IMR-90 (cell line): ENCODE results near the gene TEX36. TPM values are rescaled to one million over a fixed set of nuclear protein-coding genes. Genes with fewer than 3 reads are reported as not detected.

Source experiments
- ATAC-seq: fragments of 200-7000 bp; cut with Tn5 transposase; 2 replicates; pipeline ENCODE4 v1.9.1; 2020; ENCODE audit warnings: low read depth, mild to moderate bottlenecking, moderate library complexity
- BruUV-seq: library from RNA; stranded (reverse); fragments of 400-500 nt; replicated peaks from 2 replicates; lab custom pipeline; 2021; lab: Mats Ljungman, UMichigan
- CTCF ChIA-PET: fragments of 300-600 bp; formaldehyde crosslinking; extraction: SDS; loops from one replicate; lab custom pipeline; 2021; ENCODE audit warnings: antibody characterized with exemption; lab: Yijun Ruan, JAX
- POLR2A ChIA-PET: fragments of 300-600 bp; sonication (Branson Sonifier 250); formaldehyde crosslinking; loops from one replicate; lab custom pipeline; 2022; ENCODE audit warnings: antibody characterized with exemption; ENCODE audit not compliant: unreplicated experiment; lab: Charles Lee
- DNase-seq: peaks from one replicate; pipeline ENCODE4 v3.0.0; 2013
- H2AFZ ChIP-seq: replicated peaks from 2 replicates; pipeline ENCODE3; 2013; ENCODE audit warnings: low read length, mild to moderate bottlenecking; ENCODE audit not compliant: poor library complexity
- H2AK5ac ChIP-seq: 2 replicates; pipeline ENCODE4 v1.6.1; 2013; ENCODE audit warnings: low read depth, low read length, inconsistent platforms
- H2AK9ac ChIP-seq: replicated peaks from 2 replicates; pipeline ENCODE3; 2013; ENCODE audit warnings: mild to moderate bottlenecking, low read depth, low read length, moderate library complexity; ENCODE audit not compliant: poor library complexity
- H2BK120ac ChIP-seq: 2 replicates; pipeline ENCODE4 v1.6.1; 2013; ENCODE audit warnings: low read depth, low read length, inconsistent platforms
- H2BK15ac ChIP-seq: 3 replicates; pipeline ENCODE4 v1.6.1; 2013; ENCODE audit warnings: low read depth, low read length, inconsistent platforms
- H2BK20ac ChIP-seq: 2 replicates; pipeline ENCODE4 v1.6.1; 2013; ENCODE audit warnings: low read depth, mild to moderate bottlenecking, inconsistent platforms, low read length, moderate library complexity
- H2BK5ac ChIP-seq: 2 replicates; pipeline ENCODE4 v1.6.1; 2013; ENCODE audit warnings: mild to moderate bottlenecking, low read depth, low read length, inconsistent platforms; ENCODE audit not compliant: poor library complexity, severe bottlenecking
- H3K14ac ChIP-seq: replicated peaks from 2 replicates; pipeline ENCODE4 v1.6.1; 2013; ENCODE audit warnings: low read depth, low read length, inconsistent platforms
- H3K18ac ChIP-seq: 2 replicates; pipeline ENCODE4 v1.6.1; 2013; ENCODE audit warnings: low read depth, low read length, control low read depth
- H3K23ac ChIP-seq: 2 replicates; pipeline ENCODE4 v1.6.1; 2013; ENCODE audit warnings: low read depth, low read length, inconsistent platforms
- H3K27ac ChIP-seq: 2 replicates; pipeline ENCODE4 v1.5.1; 2013; ENCODE audit warnings: mild to moderate bottlenecking, control low read depth, low read length; ENCODE audit not compliant: insufficient read depth
- H3K27me3 ChIP-seq: 2 replicates; pipeline ENCODE4 v1.6.1; 2013; ENCODE audit warnings: low read length; ENCODE audit not compliant: control insufficient read depth, insufficient read depth
- H3K36me3 ChIP-seq: 2 replicates; pipeline ENCODE4 v1.6.1; 2013; ENCODE audit warnings: low read length, mixed read lengths; ENCODE audit not compliant: control insufficient read depth, insufficient read depth
- H3K4ac ChIP-seq: 2 replicates; pipeline ENCODE4 v1.6.1; 2013; ENCODE audit warnings: low read depth, low read length, inconsistent platforms
- H3K4me1 ChIP-seq: 2 replicates; pipeline ENCODE4 v1.6.1; 2013; ENCODE audit warnings: low read length, mixed read lengths; ENCODE audit not compliant: control insufficient read depth, insufficient read depth
- H3K4me2 ChIP-seq: 2 replicates; pipeline ENCODE4 v1.6.1; 2013; ENCODE audit warnings: low read depth, mild to moderate bottlenecking, control low read depth, low read length, moderate library complexity
- H3K4me3 ChIP-seq: 2 replicates; pipeline ENCODE4 v1.5.1; 2013; ENCODE audit warnings: low read depth, mild to moderate bottlenecking, control low read depth, low read length, moderate library complexity; ENCODE audit not compliant: insufficient read depth
- H3K56ac ChIP-seq: 2 replicates; pipeline ENCODE4 v1.6.1; 2013; ENCODE audit warnings: low read length, inconsistent platforms; ENCODE audit not compliant: insufficient read depth; ENCODE audit errors: extremely low read depth
- H3K79me1 ChIP-seq, 2 experiments: 2 replicates each; pipeline ENCODE4 v1.6.1; 2013; ENCODE audit warnings: low read length in 2 of 2, inconsistent platforms in 1 of 2, low read depth in 1 of 2
- H3K9ac ChIP-seq: 2 replicates; pipeline ENCODE4 v1.6.1; 2013; ENCODE audit warnings: low read depth, low read length, control low read depth
- H3K9me1 ChIP-seq: 2 replicates; pipeline ENCODE4 v1.6.1; 2013; ENCODE audit warnings: low read length, inconsistent platforms; ENCODE audit not compliant: insufficient read depth
- H3K9me3 ChIP-seq: 2 replicates; pipeline ENCODE4 v1.6.1; 2013; ENCODE audit warnings: low read length; ENCODE audit not compliant: control insufficient read depth, insufficient read depth
- H4K20me1 ChIP-seq: 2 replicates; pipeline ENCODE4 v1.6.1; 2013; ENCODE audit warnings: low read length, inconsistent platforms; ENCODE audit not compliant: insufficient read depth
- H4K5ac ChIP-seq: 2 replicates; pipeline ENCODE4 v1.6.1; 2013; ENCODE audit warnings: mild to moderate bottlenecking, low read depth, low read length, control low read depth
- H4K8ac ChIP-seq, 2 experiments: 2 replicates each; pipeline ENCODE4 v1.6.1; 2013; ENCODE audit warnings: low read depth in 2 of 2, low read length in 2 of 2, control low read depth in 1 of 2, inconsistent platforms in 1 of 2
- H4K91ac ChIP-seq: 2 replicates; pipeline ENCODE4 v1.6.1; 2013; ENCODE audit warnings: low read depth, low read length, inconsistent platforms; ENCODE audit not compliant: insufficient read depth
- CHD1 ChIP-seq: IDR thresholded peaks from 2 replicates; pipeline ENCODE4 v1.6.1; 2012; ENCODE audit warnings: low read depth, low read length, improper control_type of control experiment
- CTCF ChIP-seq: conservative IDR thresholded peaks from 2 replicates; pipeline ENCODE4 v1.5.1; 2012; ENCODE audit warnings: mild to moderate bottlenecking, low read depth, low read length, improper control_type of control experiment
- MAFK ChIP-seq: IDR thresholded peaks from 2 replicates; pipeline ENCODE4 v1.6.1; 2012; ENCODE audit warnings: low read depth, low read length, improper control_type of control experiment
- MXI1 ChIP-seq: IDR thresholded peaks from 2 replicates; pipeline ENCODE4 v1.6.1; 2012; ENCODE audit warnings: low read depth, mild to moderate bottlenecking, low read length, moderate library complexity, borderline replicate concordance
- RAD21 ChIP-seq: IDR thresholded peaks from 2 replicates; pipeline ENCODE4 v1.6.1; 2012; ENCODE audit warnings: low read length, improper control_type of control experiment
- RCOR1 ChIP-seq: IDR thresholded peaks from 2 replicates; pipeline ENCODE4 v1.6.1; 2012; ENCODE audit warnings: mild to moderate bottlenecking, low read length, improper control_type of control experiment; ENCODE audit not compliant: insufficient replicate concordance
- WGBS, 2 experiments: methylation state at CpG; one replicate each; pipeline versions ENCODE4 v1.1.5 to v1.1.7; 2013; ENCODE audit warnings: missing lambda C conversion rate in 2 of 2; ENCODE audit not compliant: insufficient read length in 1 of 2; ENCODE audit errors: extremely low coverage in 2 of 2; 5-methylcytosine and 5-hydroxymethylcytosine counted together
- dilution Hi-C: fragments of 300-500 bp; cut with HindIII; formaldehyde crosslinking; loops from one replicate; pipeline ENCODE4 v1.14.3; 2018; ENCODE audit warnings: low sequenced_read_pairs; ENCODE audit not compliant: unreplicated experiment
- in situ Hi-C: fragments of 300-500 bp; cut with MboI; formaldehyde crosslinking; loops from 3 replicates; pipeline ENCODE4 v1.14.3; 2019; ENCODE audit warnings: low sequenced_read_pairs, inconsistent platforms, mixed read lengths
- intact Hi-C: fragments of 100-400 bp; cut with micrococcal nuclease; formaldehyde crosslinking; loops from 2 replicates; pipeline ENCODE4 v1.10.0; 2022
- polyA plus RNA-seq, 3 experiments: library from polyadenylated mRNA; depleted of rRNA; stranded (reverse); fragments of >200 nt; gene quantifications; 2 replicates each; pipeline ENCODE4 v1.2.3, GENCODE V29; 2012; ENCODE audit warnings: low replicate concordance in 1 of 3
- total RNA-seq: library from RNA; depleted of rRNA; stranded (reverse); fragments of >200 nt; gene quantifications from 2 replicates; pipeline ENCODE4 v1.2.3, GENCODE V29; 2012

The TEX36 gene
- total and polyA plus RNA-seq, 2 of the 4 experiments (the other 2 are of a cell fraction) = not detected

DNA sequence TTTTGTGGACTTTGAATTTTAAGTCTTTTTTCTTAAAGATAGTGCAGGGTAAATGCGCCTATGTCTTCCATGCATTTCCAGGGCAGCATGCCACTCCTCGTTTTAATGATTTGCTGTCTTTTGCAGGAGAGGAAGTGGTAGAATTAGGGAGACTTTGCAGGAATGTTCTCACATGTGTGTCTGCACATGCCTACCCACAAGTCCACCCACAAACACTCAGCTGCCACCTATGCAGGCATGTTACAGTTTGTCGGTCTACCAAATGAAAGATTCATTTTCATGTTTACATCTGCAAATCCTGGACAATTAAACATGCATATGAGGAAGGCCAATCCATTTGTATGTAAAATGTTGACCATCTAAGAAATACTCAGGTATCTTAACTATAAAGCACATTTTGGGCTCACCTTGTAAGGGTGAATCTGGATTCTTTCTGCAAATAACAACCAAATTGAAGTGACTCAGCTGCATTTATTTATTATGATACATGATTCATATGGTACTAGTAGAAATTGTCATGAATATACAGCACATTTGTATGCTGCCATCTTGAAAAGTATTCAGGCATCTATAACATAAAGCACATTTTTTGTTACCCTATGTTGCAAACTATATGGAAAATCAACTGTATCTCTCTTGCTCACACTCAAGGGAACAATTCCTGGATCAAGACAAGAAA is 4.7 kb upstream of the TEX36 start:
- Histone ChIP-seq H2AK5ac (no peak overlapping the region), H3K79me1 (no peaks in the 10 kb centered on the region), H3K9me1 (no peaks in the 10 kb centered on the region), H4K91ac (no peak overlapping the region), H2BK5ac (no peak overlapping the region), H3K23ac (no peak overlapping the region), H4K20me1 (no peaks in the 10 kb centered on the region), H3K4me3 (no peak overlapping the region), H3K9me3 (no peaks in the 10 kb centered on the region), H2AK9ac (no peak overlapping the region), H3K14ac (no peak overlapping the region), H3K56ac (no peak overlapping the region), H3K9ac (no peak overlapping the region), H2BK15ac (no peak overlapping the region), H2AFZ (no peak overlapping the region), H3K36me3 (no peaks in the 10 kb centered on the region), H4K8ac (no peak overlapping the region), H3K4ac (no peak overlapping the region), H3K27me3 (peaks cover 10% of the 10 kb centered on the region), H3K4me2 (no peak overlapping the region), H4K5ac (no peak overlapping the region), H2BK20ac (no peak overlapping the region), H3K18ac (no peak overlapping the region), H3K4me1 (peaks cover 2% of the 10 kb centered on the region; the same call in 1 of the 2 replicates), H2BK120ac (no peak overlapping the region), H3K27ac (no peak overlapping the region)
- dilution Hi-C loops (no loop called here), intact Hi-C loops (no loop called here), in situ Hi-C loops (no loop called here)
- no TSS peak for BruUV-seq
- DNase-seq (no peak), ATAC-seq (no peak)
- ChIA-PET POLR2A (no interaction called here), CTCF (interaction anchor here (0.6 kb wide), 1 partner anchor 8 kb away, joined by 3 read pairs; no protein-coding TSS in a partner anchor)
- no peak for TF ChIP-seq RAD21
- TF ChIP-seq CTCF = no peak
- no peak for TF ChIP-seq CHD1
- TF ChIP-seq RCOR1 = no peak
- TF ChIP-seq MAFK = no peak
- TF ChIP-seq MXI1 = no peak
- no CpG with 5 or more reads among the region's 3 CpGs for WGBS, 2 experiments
